GM18511 (cell line): Measurements from ENCODE around the gene PBXIP1.
A peak's percentile ranks its signal among the peaks of the same experiment; 100 is the strongest.

Experiments used
- ATAC-seq: cut with Tn5 transposase; IDR thresholded peaks from one replicate; pipeline ENCODE4 v1.9.1; 2021; ENCODE audit warnings: mild to moderate bottlenecking, moderate library complexity; ENCODE audit not compliant: unreplicated experiment

The PBXIP1 gene

GRCh38 chr1:154958681-154959425 is 3.0 kb upstream of the PBXIP1 start:
- ATAC-seq, result no peak

GRCh38 chr1:154958036-154958435 is 2.1 kb upstream of the PBXIP1 start:
- ATAC-seq, result no peak

GRCh38 chr1:154957091-154957657 is 1.3 kb upstream of the PBXIP1 start:
- ATAC-seq, result no peak

GRCh38 chr1:154956544-154956941 is 644 bp upstream of the PBXIP1 start:
- ATAC-seq, result no peak

GRCh38 chr1:154955039-154955717 is 721 bp downstream of the PBXIP1 start:
- peak; percentile 39 for ATAC-seq

- ATAC-seq, result no peak
These were observed 1.4 kb downstream of the PBXIP1 start for GRCh38 chr1:154954541-154954940.

GRCh38 chr1:154953611-154954038 is 2.3 kb downstream of the PBXIP1 start:
- ATAC-seq, result no peak

GRCh38 chr1:154952664-154953063 is 3.2 kb downstream of the PBXIP1 start:
- no peak for ATAC-seq

- ATAC-seq, result no peak
These were observed 3.8 kb downstream of the PBXIP1 start for GRCh38 chr1:154951901-154952657.

- ATAC-seq, result no peak
These were observed 7.8 kb downstream of the PBXIP1 start for GRCh38 chr1:154948079-154948478.

- no peak for ATAC-seq
These were observed 9.7 kb downstream of the PBXIP1 start for GRCh38 chr1:154945962-154946850.

- no peak for ATAC-seq
These were observed 10.5 kb downstream of the PBXIP1 start for GRCh38 chr1:154945160-154945961.

- ATAC-seq, result no peak
These were observed 11.3 kb downstream of the PBXIP1 start for GRCh38 chr1:154944401-154945159.

GRCh38 chr1:154943649-154944400 is 12.1 kb downstream of the PBXIP1 start:
- ATAC-seq, result no peak

GRCh38 chr1:154941333-154942013 is 14.4 kb downstream of the PBXIP1 start:
- no peak for ATAC-seq

GRCh38 chr1:154940651-154941194 is 15.2 kb downstream of the PBXIP1 start:
- ATAC-seq, result no peak

- ATAC-seq, result no peak
These were observed 15.7 kb downstream of the PBXIP1 start for GRCh38 chr1:154940213-154940560.
